ENCODE results near the gene SYTL3. TPM values are rescaled to one million over a fixed set of nuclear protein-coding genes. Genes with fewer than 3 reads are reported as not detected.

SYTL3 gene
- total and polyA plus RNA-seq, 9 of the 15 experiments (the other 6 are each of a cell fraction or from before 2014, with no cell fraction given) = 0.04 to 0.46 (median 0.17) TPM; not detected in 1

DNA sequence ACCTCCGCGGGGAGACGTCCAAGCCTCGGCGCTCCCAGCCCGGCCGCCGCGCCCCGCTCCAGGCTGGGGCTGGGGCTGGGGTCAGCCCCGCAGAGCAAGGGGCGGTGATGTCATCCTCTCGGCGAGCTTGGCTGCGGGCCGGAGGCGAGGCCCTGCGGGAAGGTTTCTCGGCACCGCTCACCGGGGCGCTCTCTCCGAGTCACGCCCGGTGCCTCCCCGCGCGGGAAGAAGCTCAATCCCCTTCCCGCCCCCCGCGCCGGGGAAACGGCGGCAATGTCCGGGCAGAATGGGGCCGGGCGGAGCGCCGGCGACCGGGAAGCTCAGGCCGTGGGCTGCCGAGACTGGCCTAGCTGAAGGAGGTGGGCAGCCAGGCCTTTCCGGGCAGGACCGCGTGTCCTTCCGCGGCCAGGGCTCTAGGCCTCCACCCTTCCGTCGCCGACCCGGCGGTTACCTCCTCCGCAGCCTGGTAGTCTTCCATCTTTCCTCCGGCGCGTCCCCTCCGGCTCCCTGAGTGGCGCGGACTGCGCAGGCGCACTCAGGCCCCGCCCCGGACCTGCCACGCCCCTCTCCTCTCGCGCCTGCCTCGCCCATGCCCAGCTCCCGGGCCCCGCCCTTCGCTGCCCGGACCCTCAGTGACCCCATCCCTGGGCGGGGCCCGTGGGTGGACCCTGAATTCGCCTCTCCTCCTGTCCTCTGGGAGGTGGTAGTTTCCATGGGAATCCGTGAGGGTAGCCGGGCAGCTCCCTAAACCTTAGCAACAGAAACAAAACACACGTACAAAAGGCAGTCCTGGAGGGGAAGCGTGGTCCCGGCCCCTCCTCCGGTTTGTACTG, 5.4 kb upstream of the SYTL3 start, which contains the start of gene DYNLT1 (continued):
- TF ChIP-seq KDM4B (IDR thresholded peaks at IDR 0.05; ENCODE audit: borderline replicate concordance in 2 of 2, low read depth in 1 of 2) = no peak
- peak; percentile 50 for TF ChIP-seq STAG1 (CRISPR knock-in tag; IDR thresholded peaks at IDR 0.05; ENCODE audit: borderline replicate concordance)
- no peak; the same call in 1 of the 2 replicates for TF ChIP-seq GATAD2B (IDR thresholded peaks at IDR 0.05; ENCODE audit: borderline replicate concordance)
- no peak for TF ChIP-seq ZNF282 (CRISPR knock-in tag; IDR thresholded peaks at IDR 0.05)
- no peak for TF ChIP-seq HNRNPK (IDR thresholded peaks at IDR 0.05; ENCODE audit: low read depth, low read length, poor library complexity, severe bottlenecking)
- no peak for TF ChIP-seq ZC3H11A (IDR thresholded peaks at IDR 0.05; ENCODE audit: low read depth, low read length)
- peak; percentile 88; the same call in 1 of the 2 replicates for TF ChIP-seq CHCHD3 (CRISPR knock-in tag; IDR thresholded peaks at IDR 0.05)
- TF ChIP-seq ZNF668 (CRISPR knock-in tag; IDR thresholded peaks at IDR 0.05) = no peak
- peak; percentile 59; the same call in 1 of the 2 replicates for TF ChIP-seq FOXK1 (CRISPR knock-in tag; IDR thresholded peaks at IDR 0.05; ENCODE audit: borderline replicate concordance)
- TF ChIP-seq HDAC1 (IDR thresholded peaks at IDR 0.05) = peak in 1 of 2 experiments; percentile 89; a peak in 2 of 4 replicates
- TF ChIP-seq ZNF707 (CRISPR knock-in tag; conservative IDR thresholded peaks at IDR 0.05) = no peak
- peak; percentile 62; the same call in 1 of the 2 replicates for TF ChIP-seq JUND (IDR thresholded peaks at IDR 0.05; ENCODE audit: borderline replicate concordance, low read depth, low read length)
- peak; percentile 75; the same call in 2 of the 3 replicates for TF ChIP-seq JUND (tag; IDR thresholded peaks at IDR 0.05; ENCODE audit: borderline replicate concordance, low read depth, low read length)
- no peak for TF ChIP-seq MCM2 (IDR thresholded peaks at IDR 0.05; ENCODE audit: low read depth)
- TF ChIP-seq TAF9B (IDR thresholded peaks at IDR 0.05; ENCODE audit: partially characterized antibody) = peak; percentile 86

Data from K562 (cell line).